H9 (cell line): ENCODE results near the gene MYBPC2. TPM values are rescaled to one million over a fixed set of nuclear protein-coding genes. Genes with fewer than 3 reads are reported as not detected.

ENCODE experiments used
- DNase-seq: peaks from one replicate; pipeline ENCODE4 v3.0.0-alpha.2; 2017
- H2AFZ ChIP-seq: one replicate; pipeline ENCODE4 v1.6.1; 2013; ENCODE audit warnings: mild to moderate bottlenecking, low read length, control low read depth, moderate library complexity
- H2AK5ac ChIP-seq: 2 replicates; pipeline ENCODE4 v1.6.1; 2013; ENCODE audit warnings: low read length, control low read depth, mixed read lengths; ENCODE audit not compliant: insufficient read length
- H2BK120ac ChIP-seq: one replicate; pipeline ENCODE4 v1.6.1; 2013; ENCODE audit warnings: low read depth, mild to moderate bottlenecking, low read length, control low read depth, inconsistent platforms; ENCODE audit not compliant: poor library complexity, severe bottlenecking
- H2BK12ac ChIP-seq: 2 replicates; pipeline ENCODE4 v1.6.1; 2013; ENCODE audit warnings: low read length, control low read depth, mixed read lengths, low read depth; ENCODE audit not compliant: insufficient read length
- H2BK15ac ChIP-seq: 2 replicates; pipeline ENCODE4 v1.6.1; 2013; ENCODE audit warnings: low read depth, low read length, control low read depth
- H2BK20ac ChIP-seq: one replicate; pipeline ENCODE4 v1.6.1; 2013; ENCODE audit warnings: low read depth, mild to moderate bottlenecking, low read length, control low read depth, inconsistent platforms; ENCODE audit not compliant: poor library complexity, severe bottlenecking
- H2BK5ac ChIP-seq: 2 replicates; pipeline ENCODE4 v1.6.1; 2013; ENCODE audit warnings: low read length, control low read depth, mixed read lengths; ENCODE audit not compliant: insufficient read length
- H3K14ac ChIP-seq: 2 replicates; pipeline ENCODE4 v1.6.1; 2013; ENCODE audit warnings: low read length, control low read depth; ENCODE audit not compliant: insufficient read depth
- H3K18ac ChIP-seq: 2 replicates; pipeline ENCODE4 v1.6.1; 2013; ENCODE audit warnings: low read depth, mild to moderate bottlenecking, mixed read lengths, low read length, control low read depth; ENCODE audit not compliant: insufficient read length
- H3K23ac ChIP-seq: 2 replicates; pipeline ENCODE4 v1.6.1; 2013; ENCODE audit warnings: low read length, control low read depth, mixed read lengths, low read depth; ENCODE audit not compliant: insufficient read length
- H3K23me2 ChIP-seq: 2 replicates; pipeline ENCODE4 v1.6.1; 2013; ENCODE audit warnings: low read depth, mild to moderate bottlenecking, mixed read lengths, low read length, control low read depth; ENCODE audit not compliant: insufficient read length, poor library complexity, severe bottlenecking
- H3K27ac ChIP-seq: 2 replicates; pipeline ENCODE4 v1.5.1; 2013; ENCODE audit warnings: low read length, control low read depth, mixed read lengths, low read depth; ENCODE audit not compliant: insufficient read length
- H3K27me3 ChIP-seq: 2 replicates; pipeline ENCODE4 v1.6.1; 2013; ENCODE audit warnings: low read length, control low read depth, inconsistent platforms; ENCODE audit not compliant: insufficient read depth
- H3K4ac ChIP-seq: 2 replicates; pipeline ENCODE4 v1.6.1; 2013; ENCODE audit warnings: low read depth, mild to moderate bottlenecking, control low read depth, inconsistent platforms, low read length, moderate library complexity
- H3K4me1 ChIP-seq: 2 replicates; pipeline ENCODE4 v1.6.1; 2013; ENCODE audit warnings: low read length, control low read depth, inconsistent platforms; ENCODE audit not compliant: insufficient read depth
- H3K4me2 ChIP-seq: 2 replicates; pipeline ENCODE4 v1.6.1; 2013; ENCODE audit warnings: low read length, control low read depth, mixed read lengths; ENCODE audit not compliant: insufficient read length, insufficient read depth
- H3K56ac ChIP-seq: 2 replicates; pipeline ENCODE4 v1.6.1; 2013; ENCODE audit warnings: low read depth, mild to moderate bottlenecking, mixed read lengths, low read length, control low read depth; ENCODE audit not compliant: insufficient read length
- H3K79me1 ChIP-seq: 2 replicates; pipeline ENCODE4 v1.6.1; 2013; ENCODE audit warnings: low read depth, mild to moderate bottlenecking, moderate library complexity, low read length, control low read depth, inconsistent platforms; ENCODE audit not compliant: insufficient read depth, poor library complexity, severe bottlenecking
- H3K79me2 ChIP-seq: 2 replicates; pipeline ENCODE4 v1.6.1; 2013; ENCODE audit warnings: low read length, control low read depth, inconsistent platforms; ENCODE audit not compliant: insufficient read depth
- H3K9ac ChIP-seq: 2 replicates; pipeline ENCODE4 v1.6.1; 2013; ENCODE audit warnings: low read length, control low read depth, mixed read lengths; ENCODE audit not compliant: insufficient read length; ENCODE audit errors: extremely low read depth
- H3K9me3 ChIP-seq: one replicate; pipeline ENCODE4 v1.6.1; 2013; ENCODE audit warnings: low read depth, low read length, inconsistent platforms; ENCODE audit not compliant: control insufficient read depth
- H3T11ph ChIP-seq: one replicate; pipeline ENCODE4 v1.6.1; 2013; ENCODE audit warnings: mild to moderate bottlenecking, low read length, control low read depth, inconsistent platforms
- H4K20me1 ChIP-seq: one replicate; pipeline ENCODE4 v1.6.1; 2013; ENCODE audit not compliant: control insufficient read depth, insufficient read length, insufficient read depth
- H4K5ac ChIP-seq: 2 replicates; pipeline ENCODE4 v1.6.1; 2013; ENCODE audit warnings: low read depth, mild to moderate bottlenecking, mixed read lengths, low read length, control low read depth; ENCODE audit not compliant: insufficient read length
- H4K8ac ChIP-seq: replicated peaks from 2 replicates; pipeline ENCODE4 v1.6.1; 2013; ENCODE audit warnings: low read length, control low read depth, mixed read lengths, low read depth; ENCODE audit not compliant: insufficient read length
- H4K91ac ChIP-seq: 2 replicates; pipeline ENCODE4 v1.6.1; 2013; ENCODE audit warnings: low read depth, mild to moderate bottlenecking, moderate library complexity, mixed read lengths, low read length, control low read depth; ENCODE audit not compliant: insufficient read length
- H3K27ac Mint-ChIP-seq, 3 experiments: 2 replicates in 2 of 3; 3 replicates in 1 of 3; pipeline ENCODE4 v1.8.0; 2020 to 2021; ENCODE audit warnings: mixed read lengths in 3 of 3, mild to moderate bottlenecking in 1 of 3, moderate library complexity in 1 of 3
- H3K27me3 Mint-ChIP-seq: 2 replicates; pipeline ENCODE4 v1.8.0; 2021; ENCODE audit warnings: low read depth, mild to moderate bottlenecking, moderate library complexity, mixed read lengths
- H3K36me3 Mint-ChIP-seq, 3 experiments: 2 replicates in 2 of 3; 3 replicates in 1 of 3; pipeline ENCODE4 v1.8.0; 2020 to 2021; ENCODE audit warnings: low read depth in 3 of 3, mixed read lengths in 3 of 3; ENCODE audit not compliant: insufficient read depth in 1 of 3
- H3K4me1 Mint-ChIP-seq, 2 experiments: 2 replicates each; pipeline ENCODE4 v1.8.0; 2020; ENCODE audit warnings: mixed read lengths in 2 of 2
- H3K4me3 Mint-ChIP-seq, 2 experiments: 2 replicates in 1 of 2; 3 replicates in 1 of 2; pipeline ENCODE4 v1.8.0; 2020 to 2021; ENCODE audit warnings: mild to moderate bottlenecking in 2 of 2, mixed read lengths in 2 of 2, moderate library complexity in 1 of 2
- H3K9me3 Mint-ChIP-seq, 2 experiments: 2 replicates in 1 of 2; 3 replicates in 1 of 2; pipeline ENCODE4 v1.8.0; 2020; ENCODE audit warnings: mild to moderate bottlenecking in 2 of 2, mixed read lengths in 2 of 2, moderate library complexity in 1 of 2
- CTCF ChIP-seq: fragments of 200-600 bp; sonication (generic); conservative IDR thresholded peaks from 3 replicates; pipeline ENCODE4 v1.8.0; 2021; ENCODE audit warnings: antibody characterized with exemption, mild to moderate bottlenecking
- WGBS: extraction: QIAGEN DNeasy Blood & Tissue Kit; methylation state at CpG from one replicate; pipeline ENCODE4 v1.1.7; 2013; ENCODE audit warnings: missing lambda C conversion rate, low lambda C conversion rate, mixed read lengths; ENCODE audit not compliant: insufficient read length; ENCODE audit errors: extremely low coverage; 5-methylcytosine and 5-hydroxymethylcytosine counted together
- total RNA-seq: library from RNA; stranded (reverse); gene quantifications from 2 replicates; pipeline ENCODE4 v1.2.1, GENCODE V29; 2021

Gene MYBPC2
- total RNA-seq, 1 experiment from 2014 or later: 4.9 TPM

GRCh38 chr19:50507376-50507775 is 74.7 kb downstream of the MYBPC2 start:
- H3K27me3 ChIP-seq: peaks cover 2% of the 10 kb centered on the region; the same call in 1 of the 2 replicates
- H3K4me2 ChIP-seq: no peak overlapping the region
- DNase-seq: no peak
- no peak overlapping the region for H4K5ac ChIP-seq
- Mint-ChIP-seq H3K9me3 (no peaks in the 10 kb centered on the region; a peak in 1 of 5 replicates), H3K36me3 (no peaks in the 10 kb centered on the region; a peak in 1 of 7 replicates), H3K27me3 (peaks cover 27% of the 10 kb centered on the region), H3K27ac (no peak overlapping the region), H3K4me1 (peaks cover 7 to 12% of the 10 kb centered on the region in 2 experiments), H3K4me3 (no peak overlapping the region)
- no peak overlapping the region for H3K18ac ChIP-seq
- no peak overlapping the region for H3K9ac ChIP-seq
- H3K9me3 ChIP-seq: no peaks in the 10 kb centered on the region
- H2BK12ac ChIP-seq: no peak overlapping the region
- no peak overlapping the region for H4K8ac ChIP-seq
- WGBS: no CpG with 5 or more reads among the region's 8 CpGs
- H3K23me2 ChIP-seq: no peaks in the 10 kb centered on the region
- H3K79me2 ChIP-seq: no peaks in the 10 kb centered on the region
- no peaks in the 10 kb centered on the region for H3K79me1 ChIP-seq
- no peak overlapping the region for H2BK120ac ChIP-seq
- H3T11ph ChIP-seq: no peak overlapping the region
- no peak overlapping the region for H2AK5ac ChIP-seq
- no peak overlapping the region for H2BK15ac ChIP-seq
- no peak overlapping the region for H2BK20ac ChIP-seq
- no peak overlapping the region for H3K56ac ChIP-seq
- no peak overlapping the region for H4K91ac ChIP-seq
- H3K27ac ChIP-seq: no peak overlapping the region
- H4K20me1 ChIP-seq: no peaks in the 10 kb centered on the region
- H3K4me1 ChIP-seq: no peaks in the 10 kb centered on the region
- H3K4ac ChIP-seq: no peak overlapping the region
- no peak overlapping the region for H2BK5ac ChIP-seq
- H3K23ac ChIP-seq: no peak overlapping the region
- TF ChIP-seq CTCF: no peak
- no peak overlapping the region for H2AFZ ChIP-seq
- no peak overlapping the region for H3K14ac ChIP-seq
